PC-9 (cell line): Measurements from ENCODE around the gene ADGRL3. TPM values are rescaled to one million over a fixed set of nuclear protein-coding genes. Genes with fewer than 3 reads are reported as not detected.

Experiments used
- BruUV-seq: library from RNA; stranded (reverse); fragments of 400-500 nt; replicated peaks from 2 replicates; lab custom pipeline; 2021; lab: Mats Ljungman, UMichigan
- CTCF ChIA-PET: fragments of 300-600 bp; sonication (Branson Sonifier 250); formaldehyde crosslinking; loops from one replicate; lab custom pipeline; 2022; ENCODE audit warnings: antibody characterized with exemption; lab: Charles Lee
- POLR2A ChIA-PET: fragments of 300-600 bp; sonication (Branson Sonifier 250); formaldehyde crosslinking; loops from one replicate; lab custom pipeline; 2022; ENCODE audit warnings: antibody characterized with exemption; ENCODE audit not compliant: unreplicated experiment; lab: Charles Lee
- DNase-seq, 2 experiments: peaks; one replicate each; pipeline versions ENCODE4 v3.0.0 to v3.0.0-alpha.2; 2015 to 2022; ENCODE audit warnings: mixed read lengths in 1 of 2
- H2AFZ ChIP-seq: fragments of 200-600 bp; sonication (generic); 2 replicates; pipeline ENCODE4 v1.8.1; 2017; ENCODE audit warnings: antibody characterized with exemption
- H3F3A ChIP-seq: fragments of 200-600 bp; sonication (generic); 2 replicates; pipeline ENCODE4 v1.8.1; 2017; ENCODE audit warnings: antibody characterized with exemption, mild to moderate bottlenecking, low read depth; ENCODE audit not compliant: insufficient read depth
- H3K27ac ChIP-seq: fragments of 200-600 bp; sonication (generic); 2 replicates; pipeline ENCODE4 v1.6.1; 2016; ENCODE audit warnings: mixed run types
- H3K27me3 ChIP-seq: fragments of 200-600 bp; sonication (generic); 2 replicates; pipeline ENCODE4 v1.6.1; 2016; ENCODE audit warnings: low read depth, mixed run types; ENCODE audit not compliant: insufficient read depth
- H3K36me3 ChIP-seq: fragments of 200-600 bp; sonication (generic); 2 replicates; pipeline ENCODE4 v1.6.1; 2016; ENCODE audit warnings: low read depth, mixed run types
- H3K4me1 ChIP-seq: fragments of 200-600 bp; sonication (generic); replicated peaks from 2 replicates; pipeline ENCODE4 v1.6.1; 2016; ENCODE audit warnings: mixed run types; ENCODE audit not compliant: insufficient read depth
- H3K4me2 ChIP-seq: fragments of 200-600 bp; sonication (generic); 2 replicates; pipeline ENCODE4 v1.6.1; 2017; ENCODE audit warnings: mixed run types
- H3K4me3 ChIP-seq: fragments of 200-600 bp; sonication (generic); 2 replicates; pipeline ENCODE4 v1.6.1; 2016; ENCODE audit warnings: mixed run types
- H3K79me2 ChIP-seq: fragments of 200-600 bp; sonication (generic); 2 replicates; pipeline ENCODE4 v1.6.1; 2017; ENCODE audit warnings: low read depth, mixed run types
- H3K9me2 ChIP-seq: fragments of 200-600 bp; sonication (generic); 2 replicates; pipeline ENCODE4 v1.8.1; 2017; ENCODE audit warnings: mild to moderate bottlenecking; ENCODE audit not compliant: insufficient read depth
- H3K9me3 ChIP-seq: fragments of 200-600 bp; sonication (generic); 2 replicates; pipeline ENCODE4 v1.8.1; 2016; ENCODE audit warnings: low read depth; ENCODE audit not compliant: insufficient read depth
- H4K20me1 ChIP-seq: fragments of 200-600 bp; sonication (generic); 2 replicates; pipeline ENCODE4 v1.8.1; 2017; ENCODE audit not compliant: insufficient read depth
- EZH2 ChIP-seq: fragments of 200-600 bp; sonication (generic); IDR thresholded peaks from 2 replicates; pipeline ENCODE4 v1.8.0; 2017; ENCODE audit warnings: antibody characterized with exemption, low read depth
- intact Hi-C: fragments of 100-400 bp; cut with micrococcal nuclease; formaldehyde crosslinking; loops from one replicate; pipeline ENCODE4 v1.10.0; 2022; ENCODE audit not compliant: unreplicated experiment
- total RNA-seq: library from RNA; stranded (reverse); gene quantifications from 2 replicates; pipeline ENCODE4 v1.2.3, GENCODE V29; 2021
- TF ChIP-seq, protein P1 (sequence below): fragments of 200-600 bp; sonication (generic); conservative IDR thresholded peaks from 2 replicates; pipeline ENCODE4 v1.6.1; 2017; ENCODE audit warnings: mixed run types, antibody characterized with exemption, mild to moderate bottlenecking, moderate library complexity

The ADGRL3 gene
- total RNA-seq, 1 experiment from 2014 or later, result 1.6 TPM

DNA sequence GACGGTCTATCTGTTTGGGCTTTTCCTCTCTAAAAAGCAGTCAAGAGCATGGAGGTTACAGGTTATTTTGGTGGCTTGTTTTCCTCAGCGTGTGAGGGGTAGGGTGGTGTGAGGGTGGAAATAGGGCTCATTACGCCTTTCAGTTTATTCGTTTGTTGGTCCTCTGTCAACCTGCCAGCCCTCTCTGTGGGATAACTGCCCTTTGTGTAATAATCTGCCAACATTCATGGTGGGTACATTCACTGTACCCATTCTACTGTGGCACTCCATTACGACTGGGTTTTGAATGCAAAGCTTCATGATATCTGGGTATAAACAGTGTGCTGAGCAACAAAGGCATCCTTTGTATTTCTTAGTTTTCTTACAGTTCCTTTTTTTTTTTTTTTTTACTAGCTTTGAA, 136.4 kb downstream of the ADGRL3 start:
- H3K27me3 ChIP-seq, result no peaks in the 10 kb centered on the region
- TF ChIP-seq, protein P1, sequence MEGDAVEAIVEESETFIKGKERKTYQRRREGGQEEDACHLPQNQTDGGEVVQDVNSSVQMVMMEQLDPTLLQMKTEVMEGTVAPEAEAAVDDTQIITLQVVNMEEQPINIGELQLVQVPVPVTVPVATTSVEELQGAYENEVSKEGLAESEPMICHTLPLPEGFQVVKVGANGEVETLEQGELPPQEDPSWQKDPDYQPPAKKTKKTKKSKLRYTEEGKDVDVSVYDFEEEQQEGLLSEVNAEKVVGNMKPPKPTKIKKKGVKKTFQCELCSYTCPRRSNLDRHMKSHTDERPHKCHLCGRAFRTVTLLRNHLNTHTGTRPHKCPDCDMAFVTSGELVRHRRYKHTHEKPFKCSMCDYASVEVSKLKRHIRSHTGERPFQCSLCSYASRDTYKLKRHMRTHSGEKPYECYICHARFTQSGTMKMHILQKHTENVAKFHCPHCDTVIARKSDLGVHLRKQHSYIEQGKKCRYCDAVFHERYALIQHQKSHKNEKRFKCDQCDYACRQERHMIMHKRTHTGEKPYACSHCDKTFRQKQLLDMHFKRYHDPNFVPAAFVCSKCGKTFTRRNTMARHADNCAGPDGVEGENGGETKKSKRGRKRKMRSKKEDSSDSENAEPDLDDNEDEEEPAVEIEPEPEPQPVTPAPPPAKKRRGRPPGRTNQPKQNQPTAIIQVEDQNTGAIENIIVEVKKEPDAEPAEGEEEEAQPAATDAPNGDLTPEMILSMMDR, result no peak
- no peak for TF ChIP-seq EZH2
- no peaks in the 10 kb centered on the region for H3K36me3 ChIP-seq
- intact Hi-C loops, result no loop called here
- BruUV-seq, result no TSS peak
- no peak overlapping the region for H3K27ac ChIP-seq
- no peak overlapping the region for H3K4me3 ChIP-seq
- H3F3A ChIP-seq, result no peaks in the 10 kb centered on the region
- H4K20me1 ChIP-seq, result no peaks in the 10 kb centered on the region
- H3K9me2 ChIP-seq, result no peaks in the 10 kb centered on the region
- CTCF ChIA-PET, result no interaction called here
- H3K4me2 ChIP-seq, result no peak overlapping the region
- POLR2A ChIA-PET, result no interaction called here
- no peaks in the 10 kb centered on the region for H3K4me1 ChIP-seq
- DNase-seq, result no peak
- no peaks in the 10 kb centered on the region for H3K79me2 ChIP-seq
- H2AFZ ChIP-seq, result no peak overlapping the region
- H3K9me3 ChIP-seq, result no peaks in the 10 kb centered on the region

DNA sequence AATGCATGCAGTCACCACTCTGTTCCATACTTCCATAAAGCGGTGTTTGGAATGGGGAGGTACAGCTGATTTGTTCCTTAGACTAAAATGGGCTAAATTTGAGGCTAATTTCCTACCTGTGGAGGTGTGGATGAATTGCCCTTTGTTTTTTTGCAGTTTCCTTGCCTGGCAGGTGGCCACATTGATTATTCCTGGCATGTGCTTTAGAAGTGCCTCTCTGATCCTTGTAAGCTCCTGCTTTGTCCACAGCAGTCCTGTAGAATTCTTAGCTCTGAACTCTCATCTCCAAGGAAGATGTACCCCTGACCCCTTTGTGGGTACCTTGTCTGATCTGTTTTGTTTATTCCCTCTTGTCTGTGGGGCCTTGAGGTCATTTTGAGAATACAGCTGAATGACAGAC, 136.8 kb downstream of the ADGRL3 start:
- no peak for TF ChIP-seq EZH2
- TF ChIP-seq, protein P1, result no peak
- Histone ChIP-seq H4K20me1 (no peaks in the 10 kb centered on the region), H2AFZ (no peak overlapping the region), H3K4me2 (no peak overlapping the region), H3K4me3 (no peak overlapping the region), H3K9me2 (no peaks in the 10 kb centered on the region), H3K36me3 (no peaks in the 10 kb centered on the region), H3K27me3 (no peaks in the 10 kb centered on the region), H3K4me1 (no peaks in the 10 kb centered on the region), H3K79me2 (no peaks in the 10 kb centered on the region), H3K27ac (no peak overlapping the region), H3F3A (no peaks in the 10 kb centered on the region), H3K9me3 (no peaks in the 10 kb centered on the region)
- POLR2A ChIA-PET, result no interaction called here
- CTCF ChIA-PET, result no interaction called here
- intact Hi-C loops, result no loop called here
- DNase-seq, result no peak
- BruUV-seq, result no TSS peak

DNA sequence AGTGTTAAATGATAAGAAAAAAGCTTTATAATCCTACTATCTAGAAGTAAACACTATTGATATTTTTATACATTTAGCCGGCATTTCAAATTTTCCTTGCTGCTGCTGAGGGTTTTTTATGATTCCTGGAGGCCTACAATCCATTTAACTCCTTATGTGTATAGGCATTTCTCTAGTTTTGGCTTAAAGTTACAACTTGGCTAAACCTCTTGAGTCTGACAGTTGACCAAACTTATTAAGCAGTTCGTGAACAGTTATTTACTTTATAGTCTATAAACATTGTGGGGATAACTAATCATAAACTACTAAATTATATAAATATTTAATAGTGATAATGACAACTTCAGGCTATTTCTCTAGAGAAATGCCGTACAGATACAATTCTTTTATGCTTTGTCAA, 141.9 kb downstream of the ADGRL3 start:
- BruUV-seq, result no TSS peak
- no peaks in the 10 kb centered on the region for H3K79me2 ChIP-seq
- H3K27ac ChIP-seq, result no peak overlapping the region
- H3K4me1 ChIP-seq, result no peaks in the 10 kb centered on the region
- POLR2A ChIA-PET, result no interaction called here
- no peak overlapping the region for H2AFZ ChIP-seq
- H3K36me3 ChIP-seq, result no peaks in the 10 kb centered on the region
- no peaks in the 10 kb centered on the region for H3K9me3 ChIP-seq
- no peak overlapping the region for H3K4me2 ChIP-seq
- CTCF ChIA-PET, result no interaction called here
- DNase-seq, result no peak
- no peaks in the 10 kb centered on the region for H3F3A ChIP-seq
- H3K9me2 ChIP-seq, result no peaks in the 10 kb centered on the region
- no peaks in the 10 kb centered on the region for H4K20me1 ChIP-seq
- intact Hi-C loops, result no loop called here
- H3K27me3 ChIP-seq, result no peaks in the 10 kb centered on the region
- TF ChIP-seq, protein P1, result no peak
- TF ChIP-seq EZH2, result no peak
- no peak overlapping the region for H3K4me3 ChIP-seq
